Epithelial cell of esophagus (primary cell): ENCODE data around the gene TADA2B.

Experiments
- DNase-seq: peaks from one replicate; pipeline ENCODE4 v3.0.0; 2010; ENCODE audit warnings: low read depth
- H3K4me3 ChIP-seq: 2 replicates; pipeline ENCODE4 v1.5.1; 2011; ENCODE audit warnings: mild to moderate bottlenecking, low read length, control low read depth
- CTCF ChIP-seq: IDR thresholded peaks from 2 replicates; pipeline ENCODE4 v1.5.1; 2011; ENCODE audit warnings: low read depth, mild to moderate bottlenecking, low read length, control low read depth, inconsistent platforms; ENCODE audit not compliant: insufficient read depth; ENCODE audit errors: missing control alignments

The TADA2B gene

GRCh38 chr4:7055990-7056325 lies 12.8 kb downstream of the TADA2B start:
- TF ChIP-seq CTCF = no peak
- no peak for DNase-seq
- H3K4me3 ChIP-seq = no peak overlapping the region

GRCh38 chr4:7058792-7059191 lies 15.6 kb downstream of the TADA2B start:
- TF ChIP-seq CTCF = no peak
- DNase-seq = no peak
- no peak overlapping the region for H3K4me3 ChIP-seq

GRCh38 chr4:7059662-7060061 lies 16.5 kb downstream of the TADA2B start:
- DNase-seq = no peak
- H3K4me3 ChIP-seq = no peak overlapping the region
- no peak for TF ChIP-seq CTCF

GRCh38 chr4:7060346-7061150 lies 17.4 kb downstream of the TADA2B start:
- TF ChIP-seq CTCF = no peak
- DNase-seq = no peak
- no peak overlapping the region for H3K4me3 ChIP-seq

- no peak for TF ChIP-seq CTCF
- no peak overlapping the region for H3K4me3 ChIP-seq
- DNase-seq = no peak
These were observed 18.6 kb downstream of the TADA2B start for GRCh38 chr4:7061815-7062214.

GRCh38 chr4:7062816-7063215 lies 19.6 kb downstream of the TADA2B start:
- DNase-seq = no peak
- TF ChIP-seq CTCF = no peak
- no peak overlapping the region for H3K4me3 ChIP-seq

GRCh38 chr4:7063362-7063761 lies 20.2 kb downstream of the TADA2B start:
- no peak overlapping the region for H3K4me3 ChIP-seq
- no peak for TF ChIP-seq CTCF
- DNase-seq = no peak
